ENCODE results near the gene RRBP1.
A peak's percentile ranks its signal among the peaks of the same experiment; 100 is the strongest.

The RRBP1 gene

DNA sequence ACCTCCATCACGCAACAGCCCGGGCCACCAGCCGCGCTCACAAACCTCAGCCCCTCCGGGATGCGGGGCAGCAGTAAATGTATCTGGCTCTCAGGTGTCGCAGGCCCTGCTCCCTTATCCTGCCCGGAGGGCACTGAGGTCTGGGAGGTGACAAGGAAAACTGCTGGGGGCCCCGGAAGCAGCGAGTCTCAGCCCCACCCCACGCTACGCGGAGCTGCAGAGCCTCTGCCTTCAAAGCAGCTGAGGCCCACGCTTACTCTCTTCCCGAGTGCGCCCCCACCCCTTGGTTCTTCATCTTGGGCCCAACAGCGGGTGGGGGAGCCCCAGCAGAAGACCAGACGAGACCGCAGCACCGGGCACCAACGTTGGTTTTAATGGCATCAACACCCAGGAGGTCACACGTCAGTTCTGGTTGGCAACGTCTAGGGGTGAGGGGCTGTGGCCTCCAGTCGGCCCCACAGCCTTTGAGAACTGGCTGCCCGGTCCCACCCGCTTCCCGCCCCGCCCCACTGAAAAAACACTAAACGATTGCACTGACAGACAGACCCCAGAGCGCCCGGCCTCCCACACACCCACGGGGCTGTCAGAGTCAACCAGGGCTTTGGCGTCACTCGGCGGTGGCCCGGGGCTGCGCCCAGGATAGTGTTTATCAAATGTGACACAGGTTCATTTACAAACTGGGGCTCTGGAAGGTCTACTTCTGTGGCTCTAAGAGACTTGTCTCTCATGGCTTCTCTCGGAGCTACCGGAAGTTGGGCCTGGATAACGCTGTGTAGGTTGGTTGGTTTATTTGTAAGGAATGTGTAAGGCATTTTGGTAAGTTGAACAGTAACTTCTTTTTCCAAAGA, 68.5 kb downstream of the RRBP1 start:
- in situ Hi-C loops (cut with HindIII; ENCODE audit: low sequenced_read_pairs), result no loop called here
- no peak for DNase-seq (ENCODE audit: low read depth)
- H3K4me3 ChIP-seq (ENCODE audit: low read depth, low read length), result no peak overlapping the region
- TF ChIP-seq, protein P1, sequence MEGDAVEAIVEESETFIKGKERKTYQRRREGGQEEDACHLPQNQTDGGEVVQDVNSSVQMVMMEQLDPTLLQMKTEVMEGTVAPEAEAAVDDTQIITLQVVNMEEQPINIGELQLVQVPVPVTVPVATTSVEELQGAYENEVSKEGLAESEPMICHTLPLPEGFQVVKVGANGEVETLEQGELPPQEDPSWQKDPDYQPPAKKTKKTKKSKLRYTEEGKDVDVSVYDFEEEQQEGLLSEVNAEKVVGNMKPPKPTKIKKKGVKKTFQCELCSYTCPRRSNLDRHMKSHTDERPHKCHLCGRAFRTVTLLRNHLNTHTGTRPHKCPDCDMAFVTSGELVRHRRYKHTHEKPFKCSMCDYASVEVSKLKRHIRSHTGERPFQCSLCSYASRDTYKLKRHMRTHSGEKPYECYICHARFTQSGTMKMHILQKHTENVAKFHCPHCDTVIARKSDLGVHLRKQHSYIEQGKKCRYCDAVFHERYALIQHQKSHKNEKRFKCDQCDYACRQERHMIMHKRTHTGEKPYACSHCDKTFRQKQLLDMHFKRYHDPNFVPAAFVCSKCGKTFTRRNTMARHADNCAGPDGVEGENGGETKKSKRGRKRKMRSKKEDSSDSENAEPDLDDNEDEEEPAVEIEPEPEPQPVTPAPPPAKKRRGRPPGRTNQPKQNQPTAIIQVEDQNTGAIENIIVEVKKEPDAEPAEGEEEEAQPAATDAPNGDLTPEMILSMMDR (IDR thresholded peaks at IDR 0.05; ENCODE audit: low read depth, low read length, missing control alignments), result no peak

DNA sequence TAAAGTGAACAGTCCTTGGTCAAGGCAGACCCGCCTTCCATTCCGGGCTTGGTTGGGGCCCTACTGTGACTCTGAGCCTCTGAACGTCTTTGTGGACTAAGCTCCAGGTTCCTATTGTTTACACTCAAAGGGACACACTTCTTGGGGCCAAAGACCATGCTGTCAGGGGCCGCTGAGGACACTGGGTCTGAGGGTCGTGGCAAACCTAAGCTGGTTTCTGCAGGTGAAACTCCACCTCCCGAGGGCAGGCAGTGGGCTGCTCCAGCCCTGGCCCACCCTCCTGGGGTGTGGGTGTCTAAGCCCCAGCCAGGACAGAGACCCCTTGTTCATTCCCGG, 69.1 kb downstream of the RRBP1 start:
- H3K4me3 ChIP-seq (ENCODE audit: low read depth, low read length), result no peak overlapping the region
- no peak for DNase-seq (ENCODE audit: low read depth)
- in situ Hi-C loops (cut with HindIII; ENCODE audit: low sequenced_read_pairs), result no loop called here
- TF ChIP-seq, protein P1 (IDR thresholded peaks at IDR 0.05; ENCODE audit: low read depth, low read length, missing control alignments), result no peak

DNA sequence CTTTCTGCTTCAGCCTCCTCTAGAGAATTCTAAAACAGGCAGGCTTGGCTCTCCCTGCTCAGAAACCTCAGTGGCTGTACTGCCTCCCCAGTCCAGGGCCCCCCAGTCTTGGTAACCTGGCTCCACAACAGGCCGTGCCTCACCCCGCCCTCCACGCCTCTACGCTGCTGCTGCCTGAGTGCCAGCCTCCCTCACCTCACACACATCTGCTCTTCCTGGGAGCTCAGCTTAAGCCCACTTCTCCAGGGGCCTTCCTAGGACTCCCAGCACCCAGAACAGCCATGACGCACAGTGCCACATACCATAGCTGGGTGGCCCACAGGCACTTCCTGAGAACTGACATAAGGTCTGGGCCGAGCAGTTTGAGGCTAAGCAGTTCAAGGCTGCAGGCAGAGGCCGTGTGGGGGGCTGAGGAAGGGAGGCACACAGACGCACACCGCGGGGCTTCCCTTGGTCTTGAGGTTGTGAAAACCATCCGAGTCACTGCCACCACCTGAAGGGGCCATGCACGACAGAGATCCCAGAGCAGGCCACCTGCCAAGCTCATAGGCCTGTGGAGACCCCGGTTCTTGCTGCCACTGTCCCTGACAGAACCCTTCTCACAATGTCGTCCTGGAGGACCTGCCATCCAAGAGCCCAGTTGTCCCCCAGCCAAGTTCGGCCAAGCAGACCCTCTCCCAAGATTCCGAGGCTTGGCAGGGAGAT, 69.6 kb downstream of the RRBP1 start:
- no peak overlapping the region for H3K4me3 ChIP-seq (ENCODE audit: low read depth, low read length)
- TF ChIP-seq, protein P1 (IDR thresholded peaks at IDR 0.05; ENCODE audit: low read depth, low read length, missing control alignments), result no peak
- no peak for DNase-seq (ENCODE audit: low read depth)
- in situ Hi-C loops (cut with HindIII; ENCODE audit: low sequenced_read_pairs), result no loop called here

DNA sequence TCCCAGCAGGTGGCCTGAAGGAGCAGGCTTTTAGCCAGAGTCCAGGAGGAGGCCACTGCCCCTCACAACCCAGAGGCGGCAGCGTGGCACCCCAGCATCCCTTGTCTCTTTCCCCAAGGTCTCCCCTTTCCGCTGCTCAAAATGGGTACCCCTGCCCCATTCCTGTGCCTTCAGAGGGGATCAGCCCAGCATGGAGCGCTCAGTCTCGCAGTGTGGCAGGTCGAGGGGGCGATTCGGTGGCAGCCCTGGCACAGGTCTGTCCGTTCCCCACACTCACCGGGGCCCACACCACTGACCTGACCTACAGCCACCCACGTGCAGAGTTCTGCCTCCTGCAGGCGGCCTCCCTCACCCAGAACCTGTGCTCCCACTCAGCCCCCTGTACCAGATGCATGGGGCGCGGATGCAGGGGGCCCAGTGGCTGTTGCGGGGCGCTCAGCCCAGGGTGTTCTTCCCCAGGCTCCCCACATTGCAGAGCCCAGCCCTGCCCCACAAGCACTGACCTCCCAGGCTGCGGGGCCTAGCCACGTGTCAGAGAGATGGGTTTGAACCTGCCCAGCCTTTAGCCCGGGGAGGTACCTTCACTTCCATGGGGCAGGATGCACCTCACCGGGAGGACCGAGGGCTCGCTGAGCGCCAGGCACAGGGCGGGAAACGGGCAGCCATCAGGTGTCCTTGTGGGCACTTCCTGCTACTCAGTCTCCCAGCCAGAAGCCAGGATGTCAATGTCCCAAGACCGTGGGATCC, 70.3 kb downstream of the RRBP1 start:
- no peak overlapping the region for H3K4me3 ChIP-seq (ENCODE audit: low read depth, low read length)
- DNase-seq (ENCODE audit: low read depth), result no peak
- TF ChIP-seq, protein P1 (IDR thresholded peaks at IDR 0.05; ENCODE audit: low read depth, low read length, missing control alignments), result no peak
- in situ Hi-C loops (cut with HindIII; ENCODE audit: low sequenced_read_pairs), result no loop called here

DNA sequence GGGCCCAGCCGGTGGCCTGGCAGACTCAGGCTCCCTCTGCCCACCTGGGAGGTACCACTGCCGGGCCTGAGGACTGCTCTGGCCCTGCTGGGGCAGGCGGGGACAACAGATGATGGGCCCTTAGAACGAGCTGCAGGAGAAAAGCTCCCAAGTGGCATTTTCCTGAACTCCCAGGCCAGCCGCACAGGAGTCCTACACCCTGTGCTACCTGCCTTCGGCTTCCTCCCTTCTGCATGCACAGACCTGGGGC, 70.8 kb downstream of the RRBP1 start:
- TF ChIP-seq, protein P1 (IDR thresholded peaks at IDR 0.05; ENCODE audit: low read depth, low read length, missing control alignments), result peak; percentile 21
- in situ Hi-C loops (cut with HindIII; ENCODE audit: low sequenced_read_pairs), result no loop called here
- no peak overlapping the region for H3K4me3 ChIP-seq (ENCODE audit: low read depth, low read length)
- DNase-seq (ENCODE audit: low read depth), result no peak

DNA sequence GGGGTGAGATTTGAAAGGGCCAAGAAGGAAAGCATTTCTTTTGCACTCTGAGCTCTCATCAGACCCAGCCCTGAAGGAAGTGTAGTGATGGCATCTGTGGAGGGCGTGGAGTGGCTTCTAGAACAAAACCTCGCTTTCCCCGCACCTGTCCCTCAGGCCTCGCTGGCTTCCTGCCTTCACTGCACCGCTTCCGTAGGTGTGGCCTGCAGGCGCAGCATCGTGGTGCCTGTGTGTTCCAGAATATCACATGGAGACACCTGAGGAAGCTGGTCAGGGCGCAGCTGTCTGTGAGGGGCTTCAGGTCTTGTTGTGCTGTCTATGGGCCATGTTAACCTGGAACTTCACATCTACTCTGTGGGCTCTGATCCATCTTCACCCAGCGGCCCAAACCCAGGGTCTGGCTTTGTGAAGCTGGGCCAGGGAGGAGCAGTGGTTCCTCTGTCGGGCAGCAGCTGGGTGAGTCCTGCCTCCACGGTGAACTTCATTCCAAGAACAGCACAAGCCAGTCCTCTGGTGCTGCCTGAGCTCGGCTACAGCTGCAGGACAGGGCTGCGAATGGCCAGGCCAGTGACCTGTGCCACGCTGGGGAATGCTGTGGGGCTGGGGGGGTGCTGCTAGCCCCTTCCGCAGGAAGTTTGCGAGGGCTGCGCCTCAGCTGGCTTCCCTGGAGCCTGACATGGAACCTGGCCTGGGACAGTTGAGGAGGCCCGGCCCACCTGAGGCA, 71.3 kb downstream of the RRBP1 start:
- no peak overlapping the region for H3K4me3 ChIP-seq (ENCODE audit: low read depth, low read length)
- DNase-seq (ENCODE audit: low read depth), result no peak
- TF ChIP-seq, protein P1 (IDR thresholded peaks at IDR 0.05; ENCODE audit: low read depth, low read length, missing control alignments), result no peak
- in situ Hi-C loops (cut with HindIII; ENCODE audit: low sequenced_read_pairs), result no loop called here
